PC-3 (cell line): Measurements from ENCODE around the gene HNRNPH2.

Experiments used
- EZH2 ChIP-seq: fragments of 300-600 bp; sonication (generic); IDR thresholded peaks from one replicate; pipeline ENCODE4 v1.6.1; 2017; ENCODE audit warnings: antibody characterized with exemption, mild to moderate bottlenecking, low read length; ENCODE audit not compliant: unreplicated experiment
- EZH2phosphoT487 ChIP-seq: fragments of 300-600 bp; sonication (generic); IDR thresholded peaks from 2 replicates; pipeline ENCODE4 v1.6.1; 2018; ENCODE audit warnings: mild to moderate bottlenecking, antibody characterized with exemption, low read length, borderline replicate concordance
- TF ChIP-seq, protein P1 (sequence below): fragments of 300-600 bp; sonication (generic); conservative IDR thresholded peaks from 2 replicates; pipeline ENCODE4 v1.5.1; 2017; ENCODE audit warnings: antibody characterized with exemption, low read depth, mild to moderate bottlenecking, low read length

DNA sequence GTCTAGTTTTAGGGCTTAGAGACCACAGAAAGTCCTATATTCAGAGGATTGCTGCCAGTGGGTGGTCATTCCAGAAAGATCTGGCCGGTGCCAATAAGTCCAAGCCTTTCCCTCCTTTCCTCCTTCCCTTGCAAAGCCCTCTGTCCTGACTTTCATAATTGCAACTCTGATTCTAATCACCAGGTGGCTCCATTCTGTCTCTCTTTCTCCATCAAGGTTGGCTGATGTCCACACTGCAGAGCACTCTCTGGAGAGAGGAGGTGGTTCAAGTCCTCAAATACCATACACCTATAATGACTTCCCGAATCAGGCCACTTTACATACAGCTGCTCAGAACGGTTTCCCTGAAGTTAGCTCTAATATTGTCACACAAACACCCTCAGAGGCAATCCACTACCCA, 54.9 kb downstream of the HNRNPH2 start:
- TF ChIP-seq EZH2 (no peak), EZH2phosphoT487 (no peak)
- TF ChIP-seq, protein P1, sequence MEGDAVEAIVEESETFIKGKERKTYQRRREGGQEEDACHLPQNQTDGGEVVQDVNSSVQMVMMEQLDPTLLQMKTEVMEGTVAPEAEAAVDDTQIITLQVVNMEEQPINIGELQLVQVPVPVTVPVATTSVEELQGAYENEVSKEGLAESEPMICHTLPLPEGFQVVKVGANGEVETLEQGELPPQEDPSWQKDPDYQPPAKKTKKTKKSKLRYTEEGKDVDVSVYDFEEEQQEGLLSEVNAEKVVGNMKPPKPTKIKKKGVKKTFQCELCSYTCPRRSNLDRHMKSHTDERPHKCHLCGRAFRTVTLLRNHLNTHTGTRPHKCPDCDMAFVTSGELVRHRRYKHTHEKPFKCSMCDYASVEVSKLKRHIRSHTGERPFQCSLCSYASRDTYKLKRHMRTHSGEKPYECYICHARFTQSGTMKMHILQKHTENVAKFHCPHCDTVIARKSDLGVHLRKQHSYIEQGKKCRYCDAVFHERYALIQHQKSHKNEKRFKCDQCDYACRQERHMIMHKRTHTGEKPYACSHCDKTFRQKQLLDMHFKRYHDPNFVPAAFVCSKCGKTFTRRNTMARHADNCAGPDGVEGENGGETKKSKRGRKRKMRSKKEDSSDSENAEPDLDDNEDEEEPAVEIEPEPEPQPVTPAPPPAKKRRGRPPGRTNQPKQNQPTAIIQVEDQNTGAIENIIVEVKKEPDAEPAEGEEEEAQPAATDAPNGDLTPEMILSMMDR, result peak; percentile 56
